Gastrocnemius medialis (tissue), 4 donors: ENCODE measurements around the gene MOGAT3. TPM values are rescaled to one million over a fixed set of nuclear protein-coding genes. Genes with fewer than 3 reads are reported as not detected.

ENCODE experiments used
- ATAC-seq, 2 donors: fragments of 150-250 bp; one replicate each; pipeline ENCODE4 v1.9.1; 2016
- DNase-seq, 2 donors: peaks; one replicate each; pipeline ENCODE4 v3.0.0-alpha.2; 2019
- H3K27ac ChIP-seq, 4 donors: fragments of 200-600 bp; sonication (generic); 1 replicate in 1 of 4; 2 replicates in 3 of 4; pipeline ENCODE4 v1.5.1; 2016 to 2018; ENCODE audit warnings: mild to moderate bottlenecking in 2 of 4, moderate library complexity in 1 of 4
- H3K27me3 ChIP-seq, 3 donors: fragments of 200-600 bp; sonication (generic) in 2 of 3; 1 replicate in 1 of 3; 2 replicates in 2 of 3; pipeline versions ENCODE4 v1.5.1 to v1.6.0; 2016 to 2019; ENCODE audit warnings: mild to moderate bottlenecking in 1 of 3, moderate library complexity in 1 of 3
- H3K36me3 ChIP-seq, 2 donors: fragments of 200-600 bp; sonication (generic) in 1 of 2; one replicate each; pipeline ENCODE4 v1.5.1; 2017 to 2018
- H3K4me1 ChIP-seq, 2 donors: fragments of 200-600 bp; sonication (generic) in 1 of 2; one replicate each; pipeline ENCODE4 v1.5.1; 2016 to 2017; ENCODE audit warnings: mild to moderate bottlenecking in 2 of 2
- H3K4me3 ChIP-seq, 4 donors: fragments of 200-600 bp; sonication (generic) in 3 of 4; 1 replicate in 1 of 4; 2 replicates in 3 of 4; pipeline ENCODE4 v1.5.1; 2016 to 2019; ENCODE audit warnings: mild to moderate bottlenecking in 2 of 4
- H3K9me3 ChIP-seq, 3 donors: fragments of 200-600 bp; sonication (generic) in 2 of 3; 1 replicate in 1 of 3; 2 replicates in 2 of 3; pipeline ENCODE4 v1.5.1; 2016 to 2019
- CTCF ChIP-seq, 5 experiments: fragments of 450-650 bp in 3 of 5; fragments of 200-600 bp in 2 of 5; sonication (generic) in 2 of 5; IDR thresholded peaks in 4 of 5; conservative IDR thresholded peaks in 1 of 5; 1 replicate in 4 of 5; 2 replicates in 1 of 5; pipeline ENCODE4 v1.5.1; 2016 to 2019; ENCODE audit warnings: antibody characterized with exemption in 5 of 5, mild to moderate bottlenecking in 3 of 5, moderate library complexity in 3 of 5
- POLR2A ChIP-seq, 2 donors: fragments of 450-650 bp; IDR thresholded peaks; one replicate each; pipeline ENCODE4 v1.6.1; 2017; ENCODE audit warnings: antibody characterized with exemption in 2 of 2, mild to moderate bottlenecking in 2 of 2, moderate library complexity in 2 of 2
- in situ Hi-C, 4 donors: fragments of 200-750 bp; cut with MboI; loops; one replicate each; pipeline versions ENCODE4 v1.15.0 to v1.8.0; 2017; ENCODE audit warnings: low sequenced_read_pairs in 4 of 4
- intact Hi-C: fragments of 100-400 bp; cut with DNase I; formaldehyde crosslinking; loops from one replicate; pipeline ENCODE4 v1.15.1; 2023; ENCODE audit warnings: low total_unique reads
- total RNA-seq, 4 donors: library from RNA; depleted of rRNA; stranded (reverse); fragments of >200 nt; gene quantifications; one replicate each; pipeline versions ENCODE4 v1.1.0 to v1.2.3, GENCODE V29; 2016

The MOGAT3 gene
- total RNA-seq, 4 donors from 2014 or later, result not detected

DNA sequence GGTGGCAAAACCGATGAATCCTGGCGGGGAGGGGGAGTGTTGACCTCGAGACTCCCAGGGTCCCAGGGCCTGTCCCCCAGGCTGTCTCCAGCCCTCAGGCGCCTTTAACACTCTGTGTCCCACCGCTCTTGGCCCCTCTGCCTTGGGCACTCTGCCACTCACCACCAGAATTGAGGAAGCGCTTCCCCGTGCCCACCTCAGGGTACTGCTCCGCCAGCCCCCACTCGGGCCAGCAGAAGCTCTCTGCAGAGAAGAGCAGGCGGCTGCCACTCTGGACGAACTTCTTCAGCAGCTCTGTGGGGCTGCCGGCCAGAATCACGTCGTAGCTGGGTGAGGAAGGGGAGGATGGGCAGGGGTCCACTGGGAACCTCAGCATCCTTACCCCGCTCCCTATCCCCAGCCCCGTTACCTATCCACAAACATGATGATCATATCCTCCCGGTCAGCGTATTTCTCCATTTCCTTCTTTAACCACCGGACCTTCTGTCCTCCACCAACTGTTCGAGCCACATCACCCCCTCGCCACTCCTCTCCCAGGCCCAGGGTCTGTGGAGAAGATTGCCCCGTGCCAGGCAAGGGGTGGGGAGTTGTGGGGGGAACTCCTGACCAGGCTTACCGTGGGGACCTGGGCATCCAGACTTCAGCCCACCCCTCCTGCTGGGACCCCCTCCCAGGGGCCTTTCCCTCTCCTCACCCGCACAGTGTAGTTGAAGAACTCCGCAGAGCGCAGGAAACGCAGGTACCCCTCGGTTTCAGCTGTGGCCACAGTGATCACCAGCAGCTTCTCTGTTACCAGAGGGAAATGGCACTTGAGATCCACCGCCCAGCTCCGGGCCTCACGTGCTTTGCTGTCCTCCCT lies 15.4 kb upstream of the MOGAT3 start:
- no peak for TF ChIP-seq POLR2A (IDR thresholded peaks at IDR 0.05)
- no peak for TF ChIP-seq CTCF (IDR thresholded peaks at IDR 0.05 in 4 of 5, conservative IDR thresholded peaks at IDR 0.05 in 1 of 5)
- H3K27ac ChIP-seq, result peak overlapping the region in 1 of 4 donors; percentile 88
- H3K4me1 ChIP-seq, result peaks cover 23 to 32% of the 10 kb centered on the region in 2 donors
- ATAC-seq (no peak), DNase-seq (no peak)
- no peaks in the 10 kb centered on the region for H3K9me3 ChIP-seq
- H3K4me3 ChIP-seq, result peak overlapping the region; percentile 68 to 91 (median 74)
- H3K36me3 ChIP-seq, result peaks cover 0 to 40% of the 10 kb centered on the region in 2 donors
- no peaks in the 10 kb centered on the region for H3K27me3 ChIP-seq
- intact Hi-C loops, result loop anchor here (5.0 kb wide), 1 partner anchor 339 kb away; the partner anchor contains the start of gene SRRT
- in situ Hi-C loops, result no loop called here

- intact Hi-C loops, result no loop called here
- H3K4me1 ChIP-seq, result peaks cover 8 to 9% of the 10 kb centered on the region in 2 donors
- DNase-seq, result no peak
- no peaks in the 10 kb centered on the region for H3K27me3 ChIP-seq
- no peak overlapping the region for H3K4me3 ChIP-seq
- no peaks in the 10 kb centered on the region for H3K9me3 ChIP-seq
- H3K27ac ChIP-seq, result no peak overlapping the region
- TF ChIP-seq POLR2A (IDR thresholded peaks at IDR 0.05) (no peak), CTCF (IDR thresholded peaks at IDR 0.05 in 4 of 5, conservative IDR thresholded peaks at IDR 0.05 in 1 of 5) (no peak)
- ATAC-seq, result no peak
- peaks cover 0 to 63% of the 10 kb centered on the region in 2 donors for H3K36me3 ChIP-seq
- in situ Hi-C loops, result no loop called here
Measured at GRCh38 chr7:101212014-101212413, 11.2 kb upstream of the MOGAT3 start.

DNA sequence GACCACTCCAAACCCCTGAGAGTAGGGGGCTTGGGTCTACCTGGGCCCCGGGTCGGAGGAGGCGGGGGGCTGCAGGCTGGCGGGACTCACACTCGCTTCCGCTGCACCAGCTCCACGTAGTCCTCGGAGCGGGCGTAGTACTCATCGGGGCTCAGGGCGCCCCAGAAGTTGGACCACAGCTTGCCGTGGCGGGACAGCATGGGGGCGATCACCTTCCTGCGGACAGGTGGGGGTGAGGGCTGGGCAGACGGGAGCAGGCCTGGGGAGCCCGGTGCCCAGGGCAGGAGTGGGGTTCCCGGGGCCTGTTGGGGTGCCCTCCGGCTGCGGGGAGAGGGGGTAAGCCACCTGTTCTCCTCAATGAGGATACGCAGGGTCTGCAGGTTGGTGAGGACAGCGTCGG lies 10.7 kb upstream of the MOGAT3 start:
- Histone ChIP-seq H3K4me1 (peaks cover 4% of the 10 kb centered on the region in 2 donors), H3K4me3 (no peak overlapping the region), H3K27me3 (no peaks in the 10 kb centered on the region), H3K9me3 (no peaks in the 10 kb centered on the region), H3K36me3 (peaks cover 0 to 64% of the 10 kb centered on the region in 2 donors), H3K27ac (no peak overlapping the region)
- in situ Hi-C loops (no loop called here), intact Hi-C loops (no loop called here)
- ATAC-seq, result no peak
- no peak for TF ChIP-seq CTCF (IDR thresholded peaks at IDR 0.05 in 4 of 5, conservative IDR thresholded peaks at IDR 0.05 in 1 of 5)
- TF ChIP-seq POLR2A (IDR thresholded peaks at IDR 0.05), result no peak
- DNase-seq, result no peak

- Histone ChIP-seq H3K36me3 (peaks cover 0 to 56% of the 10 kb centered on the region in 2 donors), H3K4me3 (no peak overlapping the region), H3K27me3 (no peaks in the 10 kb centered on the region), H3K27ac (no peak overlapping the region), H3K4me1 (no peaks in the 10 kb centered on the region), H3K9me3 (no peaks in the 10 kb centered on the region)
- DNase-seq (no peak), ATAC-seq (no peak)
- in situ Hi-C loops (no loop called here), intact Hi-C loops (no loop called here)
- TF ChIP-seq CTCF (IDR thresholded peaks at IDR 0.05 in 4 of 5, conservative IDR thresholded peaks at IDR 0.05 in 1 of 5), result no peak
- TF ChIP-seq POLR2A (IDR thresholded peaks at IDR 0.05), result no peak
Measured at GRCh38 chr7:101210143-101210542, 9.3 kb upstream of the MOGAT3 start.
